IMR-90 (cell line): Measurements from ENCODE around the gene LAMP5. TPM values are rescaled to one million over a fixed set of nuclear protein-coding genes. Genes with fewer than 3 reads are reported as not detected.
A peak's percentile ranks its signal among the peaks of the same experiment; 100 is the strongest.

Experiments used
- ATAC-seq: fragments of 200-7000 bp; cut with Tn5 transposase; 2 replicates; pipeline ENCODE4 v1.9.1; 2020; ENCODE audit warnings: low read depth, mild to moderate bottlenecking, moderate library complexity
- BruUV-seq: library from RNA; stranded (reverse); fragments of 400-500 nt; replicated peaks from 2 replicates; lab custom pipeline; 2021; lab: Mats Ljungman, UMichigan
- CTCF ChIA-PET: fragments of 300-600 bp; formaldehyde crosslinking; extraction: SDS; loops from one replicate; lab custom pipeline; 2021; ENCODE audit warnings: antibody characterized with exemption; lab: Yijun Ruan, JAX
- POLR2A ChIA-PET: fragments of 300-600 bp; sonication (Branson Sonifier 250); formaldehyde crosslinking; loops from one replicate; lab custom pipeline; 2022; ENCODE audit warnings: antibody characterized with exemption; ENCODE audit not compliant: unreplicated experiment; lab: Charles Lee
- DNase-seq: peaks from one replicate; pipeline ENCODE4 v3.0.0; 2013
- H2AFZ ChIP-seq: replicated peaks from 2 replicates; pipeline ENCODE3; 2013; ENCODE audit warnings: low read length, mild to moderate bottlenecking; ENCODE audit not compliant: poor library complexity
- H2AK5ac ChIP-seq: 2 replicates; pipeline ENCODE4 v1.6.1; 2013; ENCODE audit warnings: low read depth, low read length, inconsistent platforms
- H2AK9ac ChIP-seq: replicated peaks from 2 replicates; pipeline ENCODE3; 2013; ENCODE audit warnings: mild to moderate bottlenecking, low read depth, low read length, moderate library complexity; ENCODE audit not compliant: poor library complexity
- H2BK120ac ChIP-seq: 2 replicates; pipeline ENCODE4 v1.6.1; 2013; ENCODE audit warnings: low read depth, low read length, inconsistent platforms
- H2BK15ac ChIP-seq: 3 replicates; pipeline ENCODE4 v1.6.1; 2013; ENCODE audit warnings: low read depth, low read length, inconsistent platforms
- H2BK20ac ChIP-seq: 2 replicates; pipeline ENCODE4 v1.6.1; 2013; ENCODE audit warnings: low read depth, mild to moderate bottlenecking, inconsistent platforms, low read length, moderate library complexity
- H2BK5ac ChIP-seq: 2 replicates; pipeline ENCODE4 v1.6.1; 2013; ENCODE audit warnings: mild to moderate bottlenecking, low read depth, low read length, inconsistent platforms; ENCODE audit not compliant: poor library complexity, severe bottlenecking
- H3K14ac ChIP-seq: replicated peaks from 2 replicates; pipeline ENCODE4 v1.6.1; 2013; ENCODE audit warnings: low read depth, low read length, inconsistent platforms
- H3K18ac ChIP-seq: 2 replicates; pipeline ENCODE4 v1.6.1; 2013; ENCODE audit warnings: low read depth, low read length, control low read depth
- H3K23ac ChIP-seq: 2 replicates; pipeline ENCODE4 v1.6.1; 2013; ENCODE audit warnings: low read depth, low read length, inconsistent platforms
- H3K27ac ChIP-seq: 2 replicates; pipeline ENCODE4 v1.5.1; 2013; ENCODE audit warnings: mild to moderate bottlenecking, control low read depth, low read length; ENCODE audit not compliant: insufficient read depth
- H3K27me3 ChIP-seq: 2 replicates; pipeline ENCODE4 v1.6.1; 2013; ENCODE audit warnings: low read length; ENCODE audit not compliant: control insufficient read depth, insufficient read depth
- H3K36me3 ChIP-seq: 2 replicates; pipeline ENCODE4 v1.6.1; 2013; ENCODE audit warnings: low read length, mixed read lengths; ENCODE audit not compliant: control insufficient read depth, insufficient read depth
- H3K4ac ChIP-seq: 2 replicates; pipeline ENCODE4 v1.6.1; 2013; ENCODE audit warnings: low read depth, low read length, inconsistent platforms
- H3K4me1 ChIP-seq: 2 replicates; pipeline ENCODE4 v1.6.1; 2013; ENCODE audit warnings: low read length, mixed read lengths; ENCODE audit not compliant: control insufficient read depth, insufficient read depth
- H3K4me2 ChIP-seq: 2 replicates; pipeline ENCODE4 v1.6.1; 2013; ENCODE audit warnings: low read depth, mild to moderate bottlenecking, control low read depth, low read length, moderate library complexity
- H3K4me3 ChIP-seq: 2 replicates; pipeline ENCODE4 v1.5.1; 2013; ENCODE audit warnings: low read depth, mild to moderate bottlenecking, control low read depth, low read length, moderate library complexity; ENCODE audit not compliant: insufficient read depth
- H3K56ac ChIP-seq: 2 replicates; pipeline ENCODE4 v1.6.1; 2013; ENCODE audit warnings: low read length, inconsistent platforms; ENCODE audit not compliant: insufficient read depth; ENCODE audit errors: extremely low read depth
- H3K79me1 ChIP-seq, 2 experiments: 2 replicates each; pipeline ENCODE4 v1.6.1; 2013; ENCODE audit warnings: low read length in 2 of 2, inconsistent platforms in 1 of 2, low read depth in 1 of 2
- H3K9ac ChIP-seq: 2 replicates; pipeline ENCODE4 v1.6.1; 2013; ENCODE audit warnings: low read depth, low read length, control low read depth
- H3K9me1 ChIP-seq: 2 replicates; pipeline ENCODE4 v1.6.1; 2013; ENCODE audit warnings: low read length, inconsistent platforms; ENCODE audit not compliant: insufficient read depth
- H3K9me3 ChIP-seq: 2 replicates; pipeline ENCODE4 v1.6.1; 2013; ENCODE audit warnings: low read length; ENCODE audit not compliant: control insufficient read depth, insufficient read depth
- H4K20me1 ChIP-seq: 2 replicates; pipeline ENCODE4 v1.6.1; 2013; ENCODE audit warnings: low read length, inconsistent platforms; ENCODE audit not compliant: insufficient read depth
- H4K5ac ChIP-seq: 2 replicates; pipeline ENCODE4 v1.6.1; 2013; ENCODE audit warnings: mild to moderate bottlenecking, low read depth, low read length, control low read depth
- H4K8ac ChIP-seq, 2 experiments: 2 replicates each; pipeline ENCODE4 v1.6.1; 2013; ENCODE audit warnings: low read depth in 2 of 2, low read length in 2 of 2, control low read depth in 1 of 2, inconsistent platforms in 1 of 2
- H4K91ac ChIP-seq: 2 replicates; pipeline ENCODE4 v1.6.1; 2013; ENCODE audit warnings: low read depth, low read length, inconsistent platforms; ENCODE audit not compliant: insufficient read depth
- BHLHE40 ChIP-seq: fragments of 150-350 bp; IDR thresholded peaks from 2 replicates; pipeline ENCODE4 v1.6.1; 2016; ENCODE audit warnings: mild to moderate bottlenecking, low read depth, low read length
- CEBPB ChIP-seq: IDR thresholded peaks from 2 replicates; pipeline ENCODE4 v1.6.1; 2012; ENCODE audit warnings: low read depth, low read length, improper control_type of control experiment
- CHD1 ChIP-seq: IDR thresholded peaks from 2 replicates; pipeline ENCODE4 v1.6.1; 2012; ENCODE audit warnings: low read depth, low read length, improper control_type of control experiment
- ELK1 ChIP-seq: fragments of 150-350 bp; IDR thresholded peaks from 2 replicates; pipeline ENCODE4 v1.6.1; 2016; ENCODE audit warnings: low read depth, mild to moderate bottlenecking, low read length, moderate library complexity, borderline replicate concordance
- FOS ChIP-seq: fragments of 150-350 bp; IDR thresholded peaks from 2 replicates; pipeline ENCODE4 v1.6.1; 2016; ENCODE audit warnings: low read depth, low read length
- MAFK ChIP-seq: IDR thresholded peaks from 2 replicates; pipeline ENCODE4 v1.6.1; 2012; ENCODE audit warnings: low read depth, low read length, improper control_type of control experiment
- MAZ ChIP-seq: IDR thresholded peaks from 2 replicates; pipeline ENCODE4 v1.6.1; 2012; ENCODE audit warnings: low read depth, mild to moderate bottlenecking, low read length, improper control_type of control experiment, moderate library complexity, borderline replicate concordance
- MXI1 ChIP-seq: IDR thresholded peaks from 2 replicates; pipeline ENCODE4 v1.6.1; 2012; ENCODE audit warnings: low read depth, mild to moderate bottlenecking, low read length, moderate library complexity, borderline replicate concordance
- NFE2L2 ChIP-seq: fragments of 150-350 bp; IDR thresholded peaks from 2 replicates; pipeline ENCODE4 v1.6.1; 2016; ENCODE audit warnings: low read depth, mild to moderate bottlenecking, low read length
- POLR2A ChIP-seq: IDR thresholded peaks from 2 replicates; pipeline ENCODE4 v1.6.1; 2012; ENCODE audit warnings: mild to moderate bottlenecking, low read depth, low read length
- RAD21 ChIP-seq: IDR thresholded peaks from 2 replicates; pipeline ENCODE4 v1.6.1; 2012; ENCODE audit warnings: low read length, improper control_type of control experiment
- RCOR1 ChIP-seq: IDR thresholded peaks from 2 replicates; pipeline ENCODE4 v1.6.1; 2012; ENCODE audit warnings: mild to moderate bottlenecking, low read length, improper control_type of control experiment; ENCODE audit not compliant: insufficient replicate concordance
- RFX5 ChIP-seq: IDR thresholded peaks from 2 replicates; pipeline ENCODE4 v1.8.0; 2012; ENCODE audit warnings: low read depth, mild to moderate bottlenecking, low read length, moderate library complexity
- SMC3 ChIP-seq: fragments of 150-350 bp; IDR thresholded peaks from 2 replicates; pipeline ENCODE4 v1.6.1; 2016; ENCODE audit warnings: low read depth, mild to moderate bottlenecking, antibody characterized with exemption, low read length, moderate library complexity
- whole genome bisulfite sequencing, 2 experiments: methylation state at CpG; one replicate each; pipeline versions ENCODE4 v1.1.5 to v1.1.7; 2013; ENCODE audit warnings: missing lambda C conversion rate in 2 of 2; ENCODE audit not compliant: insufficient read length in 1 of 2; ENCODE audit errors: extremely low coverage in 2 of 2; 5-methylcytosine and 5-hydroxymethylcytosine counted together
- dilution Hi-C: fragments of 300-500 bp; cut with HindIII; formaldehyde crosslinking; loops from one replicate; pipeline ENCODE4 v1.14.3; 2018; ENCODE audit warnings: low sequenced_read_pairs; ENCODE audit not compliant: unreplicated experiment
- in situ Hi-C: fragments of 300-500 bp; cut with MboI; formaldehyde crosslinking; loops from 3 replicates; pipeline ENCODE4 v1.14.3; 2019; ENCODE audit warnings: low sequenced_read_pairs, inconsistent platforms, mixed read lengths
- intact Hi-C: fragments of 100-400 bp; cut with micrococcal nuclease; formaldehyde crosslinking; loops from 2 replicates; pipeline ENCODE4 v1.10.0; 2022
- polyA plus RNA-seq, 3 experiments: library from polyadenylated mRNA; depleted of rRNA; stranded (reverse); fragments of >200 nt; gene quantifications; 2 replicates each; pipeline ENCODE4 v1.2.3, GENCODE V29; 2012; ENCODE audit warnings: low replicate concordance in 1 of 3
- total RNA-seq: library from RNA; depleted of rRNA; stranded (reverse); fragments of >200 nt; gene quantifications from 2 replicates; pipeline ENCODE4 v1.2.3, GENCODE V29; 2012
- TF ChIP-seq, protein P1 (sequence below): conservative IDR thresholded peaks from 2 replicates; pipeline ENCODE4 v1.5.1; 2012; ENCODE audit warnings: mild to moderate bottlenecking, low read depth, low read length, improper control_type of control experiment
- TF ChIP-seq, protein P2 (sequence below): fragments of 150-350 bp; IDR thresholded peaks from 2 replicates; pipeline ENCODE4 v1.6.1; 2017; ENCODE audit warnings: mild to moderate bottlenecking, antibody characterized with exemption, low read length, low read depth

LAMP5 gene
- total and polyA plus RNA-seq, 2 of the 4 experiments (the other 2 are of a cell fraction) = not detected

DNA sequence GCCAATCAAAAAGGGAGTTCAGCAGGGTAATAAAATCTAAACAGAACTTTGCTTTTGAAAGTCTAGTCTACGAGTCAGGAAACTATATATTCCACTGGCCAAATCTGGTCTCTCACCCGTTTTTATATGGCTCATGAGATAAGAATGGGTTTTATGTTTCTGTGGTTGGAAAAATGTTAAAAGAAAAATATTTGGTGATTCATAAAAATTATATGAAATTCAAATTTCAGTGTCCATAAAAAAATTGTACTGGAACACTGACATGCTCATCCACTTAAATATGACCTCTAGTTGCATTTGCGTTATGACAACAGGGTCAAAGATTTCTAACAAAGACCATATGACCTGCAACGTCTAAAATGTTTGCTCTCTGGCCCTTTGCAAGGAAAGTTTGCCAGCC, 22.3 kb upstream of the LAMP5 start:
- Histone ChIP-seq H2BK20ac (no peak overlapping the region), H3K23ac (no peak overlapping the region), H4K20me1 (no peaks in the 10 kb centered on the region), H2BK5ac (no peak overlapping the region), H3K4me1 (no peaks in the 10 kb centered on the region), H3K14ac (no peak overlapping the region), H2AFZ (no peak overlapping the region), H4K5ac (no peak overlapping the region), H3K18ac (no peak overlapping the region), H3K36me3 (no peaks in the 10 kb centered on the region), H2AK5ac (no peak overlapping the region), H3K9ac (no peak overlapping the region), H3K4me2 (no peak overlapping the region), H3K4ac (no peak overlapping the region), H3K56ac (no peak overlapping the region), H3K4me3 (no peak overlapping the region), H4K91ac (no peak overlapping the region), H2BK15ac (no peak overlapping the region), H3K79me1 (no peaks in the 10 kb centered on the region), H3K9me1 (no peaks in the 10 kb centered on the region), H4K8ac (no peak overlapping the region), H3K9me3 (no peaks in the 10 kb centered on the region), H2BK120ac (no peak overlapping the region), H2AK9ac (no peak overlapping the region), H3K27ac (no peak overlapping the region), H3K27me3 (no peaks in the 10 kb centered on the region)
- DNase-seq (peak; percentile 34), ATAC-seq (0 out of 2 replicates have a peak, but pooled peaks have one; percentile 27)
- in situ Hi-C loops = no loop called here
- ChIA-PET POLR2A (no interaction called here), CTCF (no interaction called here)
- WGBS, 2 experiments = no CpG with 5 or more reads among the region's 4 CpGs
- dilution Hi-C loops = no loop called here
- intact Hi-C loops = no loop called here
- TF ChIP-seq CEBPB (no peak), MXI1 (no peak), RFX5 (no peak), RCOR1 (no peak), ELK1 (no peak), FOS (no peak), NFE2L2 (no peak), SMC3 (no peak), BHLHE40 (no peak), RAD21 (no peak), MAZ (no peak), MAFK (no peak), CHD1 (no peak), POLR2A (no peak)
- TF ChIP-seq, protein P1, sequence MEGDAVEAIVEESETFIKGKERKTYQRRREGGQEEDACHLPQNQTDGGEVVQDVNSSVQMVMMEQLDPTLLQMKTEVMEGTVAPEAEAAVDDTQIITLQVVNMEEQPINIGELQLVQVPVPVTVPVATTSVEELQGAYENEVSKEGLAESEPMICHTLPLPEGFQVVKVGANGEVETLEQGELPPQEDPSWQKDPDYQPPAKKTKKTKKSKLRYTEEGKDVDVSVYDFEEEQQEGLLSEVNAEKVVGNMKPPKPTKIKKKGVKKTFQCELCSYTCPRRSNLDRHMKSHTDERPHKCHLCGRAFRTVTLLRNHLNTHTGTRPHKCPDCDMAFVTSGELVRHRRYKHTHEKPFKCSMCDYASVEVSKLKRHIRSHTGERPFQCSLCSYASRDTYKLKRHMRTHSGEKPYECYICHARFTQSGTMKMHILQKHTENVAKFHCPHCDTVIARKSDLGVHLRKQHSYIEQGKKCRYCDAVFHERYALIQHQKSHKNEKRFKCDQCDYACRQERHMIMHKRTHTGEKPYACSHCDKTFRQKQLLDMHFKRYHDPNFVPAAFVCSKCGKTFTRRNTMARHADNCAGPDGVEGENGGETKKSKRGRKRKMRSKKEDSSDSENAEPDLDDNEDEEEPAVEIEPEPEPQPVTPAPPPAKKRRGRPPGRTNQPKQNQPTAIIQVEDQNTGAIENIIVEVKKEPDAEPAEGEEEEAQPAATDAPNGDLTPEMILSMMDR = no peak
- TF ChIP-seq, protein P2, sequence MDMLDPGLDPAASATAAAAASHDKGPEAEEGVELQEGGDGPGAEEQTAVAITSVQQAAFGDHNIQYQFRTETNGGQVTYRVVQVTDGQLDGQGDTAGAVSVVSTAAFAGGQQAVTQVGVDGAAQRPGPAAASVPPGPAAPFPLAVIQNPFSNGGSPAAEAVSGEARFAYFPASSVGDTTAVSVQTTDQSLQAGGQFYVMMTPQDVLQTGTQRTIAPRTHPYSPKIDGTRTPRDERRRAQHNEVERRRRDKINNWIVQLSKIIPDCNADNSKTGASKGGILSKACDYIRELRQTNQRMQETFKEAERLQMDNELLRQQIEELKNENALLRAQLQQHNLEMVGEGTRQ = no peak
- BruUV-seq = no TSS peak
